Measurements from ENCODE around the gene CORIN. TPM values are rescaled to one million over a fixed set of nuclear protein-coding genes. Genes with fewer than 3 reads are reported as not detected.

The CORIN gene
- total and polyA plus RNA-seq, 2 donors (not counting 3 experiments of a cell fraction or from before 2014, with no cell fraction given): 0.07 to 0.40 TPM

GRCh38 chr4:47631161-47631560 lies 206.7 kb downstream of the CORIN start:
- no peaks in the 10 kb centered on the region for H4K20me1 ChIP-seq (replicated peaks; ENCODE audit: control insufficient read depth, extremely low read depth, insufficient read depth, low read length)
- no TSS peak for BruUV-seq (replicated peaks)
- CTCF ChIA-PET: interaction anchor here (0.8 to 1.2 kb wide), 2 partner anchors 37 to 302 kb away, joined by 3 read pairs; no protein-coding TSS in a partner anchor
- H3K4me3 ChIP-seq (replicated peaks in 1 of 3; ENCODE audit: insufficient read depth in 1 of 3, low read depth in 1 of 3, low read length in 3 of 3): no peak overlapping the region
- no peak for DNase-seq (ENCODE audit: low read depth, low spot score)
- no peaks in the 10 kb centered on the region for H3K36me3 ChIP-seq (ENCODE audit: control insufficient read depth in 2 of 2, extremely low read depth in 1 of 2, insufficient read depth in 2 of 2, low read length in 2 of 2)
- no peaks in the 10 kb centered on the region for H3K9me1 ChIP-seq (replicated peaks; ENCODE audit: control insufficient read depth, extremely low read depth, insufficient read depth, low read length)
- intact Hi-C loops (cut with micrococcal nuclease): no loop called here
- TF ChIP-seq GATA2 (IDR thresholded peaks at IDR 0.05; ENCODE audit: insufficient read depth, insufficient read length, low read depth, low read length) (no peak), POLR2AphosphoS5 (IDR thresholded peaks at IDR 0.05; ENCODE audit: insufficient read depth, low read depth, low read length) (no peak), MAX (IDR thresholded peaks at IDR 0.05; ENCODE audit: insufficient read depth, insufficient read length) (no peak), CTCF (IDR thresholded peaks at IDR 0.05; ENCODE audit: extremely low read depth in 1 of 2, insufficient read depth in 1 of 2, low read depth in 1 of 2, low read length in 2 of 2) (no peak), EZH2 (IDR thresholded peaks at IDR 0.05; ENCODE audit: borderline replicate concordance, low read depth, low read length, severe bottlenecking) (no peak), JUN (IDR thresholded peaks at IDR 0.05; ENCODE audit: borderline replicate concordance, insufficient read depth, insufficient read length, low read depth) (no peak), FOS (IDR thresholded peaks at IDR 0.05; ENCODE audit: borderline replicate concordance, insufficient read depth, low read length) (no peak), POLR2A (IDR thresholded peaks at IDR 0.05; ENCODE audit: low read depth, low read length) (no peak), MYC (IDR thresholded peaks at IDR 0.05; ENCODE audit: low read depth, low read length) (no peak)
- H3K4me2 ChIP-seq (ENCODE audit: insufficient read depth, low read length): no peak overlapping the region
- no peaks in the 10 kb centered on the region for H3K9me3 ChIP-seq (replicated peaks; ENCODE audit: control insufficient read depth, insufficient read depth, low read length)
- H3K27ac ChIP-seq (ENCODE audit: insufficient read depth, low read depth, low read length): no peak overlapping the region
- no peaks in the 10 kb centered on the region for H3K79me2 ChIP-seq (ENCODE audit: control insufficient read depth, insufficient read depth, low read length)
- H3K9ac ChIP-seq (replicated peaks; ENCODE audit: extremely low read depth, insufficient read depth, low read length): no peak overlapping the region
- no peaks in the 10 kb centered on the region for H3K27me3 ChIP-seq (ENCODE audit: control insufficient read depth in 2 of 2, insufficient read depth in 2 of 2, low read length in 2 of 2)
- no peaks in the 10 kb centered on the region for H3K4me1 ChIP-seq (ENCODE audit: control insufficient read depth, extremely low read depth, insufficient read depth, low read length)
- POLR2A ChIA-PET: no interaction called here
- dilution Hi-C loops (cut with MboI; ENCODE audit: extremely low pct_ligation_motif_present, low sequenced_read_pairs): no loop called here
- H2AFZ ChIP-seq (ENCODE audit: low read depth, low read length): no peak overlapping the region
- no peak for FAIRE-seq
